Muscle of leg (tissue), 11 donors: ENCODE results near the gene SLC35G6. TPM values are rescaled to one million over a fixed set of nuclear protein-coding genes. Genes with fewer than 3 reads are reported as not detected.
"Not testable (repeated sequence)": the region's sequence is repeated elsewhere in the genome, so short reads cannot be mapped to it uniquely, and the experiment has no call there.

Experiments used
- DNase-seq: peaks from one replicate; pipeline ENCODE4 v3.0.0; 2013
- H3K27ac ChIP-seq: one replicate; pipeline ENCODE4 v1.5.1; 2013; ENCODE audit warnings: mild to moderate bottlenecking, low read length, control low read depth
- H3K27me3 ChIP-seq: one replicate; pipeline ENCODE4 v1.6.1; 2013; ENCODE audit warnings: low read length; ENCODE audit not compliant: control insufficient read depth, insufficient read depth
- H3K36me3 ChIP-seq: one replicate; pipeline ENCODE4 v1.6.1; 2013; ENCODE audit warnings: low read length; ENCODE audit not compliant: control insufficient read depth, insufficient read depth
- H3K4me1 ChIP-seq: one replicate; pipeline ENCODE4 v1.6.1; 2013; ENCODE audit warnings: low read length; ENCODE audit not compliant: control insufficient read depth, insufficient read depth
- H3K4me3 ChIP-seq: one replicate; pipeline ENCODE4 v1.5.1; 2013; ENCODE audit warnings: low read length, control low read depth
- H3K9me3 ChIP-seq: replicated peaks from 2 replicates; pipeline ENCODE4 v1.6.1; 2013; ENCODE audit warnings: low read depth, low read length; ENCODE audit not compliant: control insufficient read depth
- WGBS: methylation state at CpG from one replicate; pipeline ENCODE4 v1.1.5; 2013; ENCODE audit warnings: missing lambda C conversion rate; ENCODE audit not compliant: insufficient coverage; 5-methylcytosine and 5-hydroxymethylcytosine counted together
- polyA plus RNA-seq, 8 donors: library from polyadenylated mRNA; unstranded; fragments of 120-200 nt; gene quantifications; one replicate each; pipeline versions ENCODE4 v1.2.1 to v1.2.3, GENCODE V29; 2013; ENCODE audit warnings: inconsistent platforms in 1 of 8, low replicate concordance in 1 of 8; ENCODE audit not compliant: insufficient read length in 8 of 8, insufficient read depth in 1 of 8
- total RNA-seq: library from RNA; stranded (reverse); fragments of 120-200 nt; gene quantifications from one replicate; pipeline ENCODE4 v1.2.4, GENCODE V29; 2013

SLC35G6 gene
- total and polyA plus RNA-seq, 9 donors = 0.09 to 0.27 (median 0.18) TPM; not detected in 3

- H3K36me3 ChIP-seq = peaks cover 4% of the 10 kb centered on the region
- H3K4me3 ChIP-seq = peak overlapping the region; percentile 79
- peak; percentile 69 for DNase-seq
- H3K9me3 ChIP-seq = no peaks in the 10 kb centered on the region
- 17% methylated on average over 39 of the region's 40 CpGs for WGBS
- H3K27ac ChIP-seq = peak overlapping the region; percentile 93
- no peaks in the 10 kb centered on the region for H3K27me3 ChIP-seq
- H3K4me1 ChIP-seq = peaks cover 76% of the 10 kb centered on the region
These were observed 2.7 kb upstream of the SLC35G6 start for GRCh38 chr17:7478276-7479212.

DNA sequence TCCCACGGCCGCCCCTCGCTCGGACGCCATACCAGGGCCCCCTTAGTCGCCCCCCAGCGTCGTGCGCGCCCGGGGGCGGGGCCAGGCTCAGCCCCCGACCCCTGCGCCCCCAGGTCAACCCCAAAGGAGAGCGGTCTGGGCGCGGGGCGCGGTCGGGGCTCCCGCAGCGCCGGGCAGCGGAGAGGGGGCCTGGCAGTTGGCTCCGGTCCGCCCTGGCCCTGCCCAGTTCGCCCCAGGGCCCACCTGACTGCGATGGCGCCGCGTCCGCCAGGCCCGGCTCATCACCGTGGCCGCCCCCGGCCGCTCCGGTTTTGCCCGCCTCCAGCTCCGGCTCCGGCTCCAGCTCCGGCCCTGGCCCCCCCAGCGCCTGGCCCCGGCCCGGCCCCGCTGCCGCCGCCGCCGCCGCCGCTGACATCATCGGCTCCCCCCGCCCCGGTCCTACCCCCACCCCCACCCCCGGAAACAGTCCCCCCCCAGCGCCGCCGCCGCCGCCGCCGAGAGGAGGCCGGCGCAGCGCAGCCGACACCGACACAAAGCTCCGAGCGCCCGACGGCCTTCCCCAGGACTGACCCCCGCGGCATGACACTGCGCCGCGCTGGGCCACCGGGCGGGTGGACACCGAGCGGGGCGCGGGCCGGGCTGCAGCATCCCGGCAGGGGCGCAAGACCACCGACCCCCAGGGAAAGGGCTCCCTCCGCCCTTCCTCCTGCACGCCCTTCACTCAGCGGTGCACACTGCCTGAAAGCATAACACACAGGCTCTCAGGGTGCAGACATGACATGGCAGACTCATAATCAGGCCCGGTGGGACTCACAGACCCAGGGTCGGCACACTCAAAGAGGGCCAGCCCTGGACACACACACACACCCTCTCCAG, 1.8 kb upstream of the SLC35G6 start, which contains the start of gene ZBTB4:
ZBTB4 (minus strand) TSS at position 419 of the 876 bp plus-strand sequence. CDS start 12,830 bp downstream, outside the sequence.
- Histone ChIP-seq H3K4me1 (peaks cover 77% of the 10 kb centered on the region), H3K27me3 (no peaks in the 10 kb centered on the region), H3K36me3 (no peaks in the 10 kb centered on the region), H3K9me3 (no peaks in the 10 kb centered on the region), H3K4me3 (peak within 1 kb of the TSS; percentile 79), H3K27ac (peak within 1 kb of the TSS; percentile 96)
- DNase-seq = peak; percentile 74
- 0% methylated on average over 74 of the region's 92 CpGs for WGBS

GRCh38 chr17:7480089-7480384, 1.2 kb upstream of the SLC35G6 start:
- H3K27me3 ChIP-seq = no peaks in the 10 kb centered on the region
- 5% methylated on average over 7 of the region's 8 CpGs for WGBS
- peak; percentile 62 for DNase-seq

GRCh38 chr17:7481842-7482741, 846 bp downstream of the SLC35G6 start:
- Histone ChIP-seq H3K4me1 (peaks cover 68% of the 10 kb centered on the region), H3K27ac (peak overlapping the region; percentile 100)
- H3K36me3 ChIP-seq, H3K27me3 ChIP-seq, H3K9me3 ChIP-seq, H3K4me3 ChIP-seq: not testable (repeated sequence)
- 93% methylated on average over 17 of the region's 31 CpGs for WGBS
- peak; percentile 10 for DNase-seq

More at GRCh38 chr17:7480089-7480384, 1.2 kb upstream of the SLC35G6 start:
- no peaks in the 10 kb centered on the region for H3K36me3 ChIP-seq
- H3K4me1 ChIP-seq = peaks cover 77% of the 10 kb centered on the region
- no peaks in the 10 kb centered on the region for H3K9me3 ChIP-seq
- peak overlapping the region; percentile 71 for H3K4me3 ChIP-seq
- peak overlapping the region; percentile 96 for H3K27ac ChIP-seq

DNA sequence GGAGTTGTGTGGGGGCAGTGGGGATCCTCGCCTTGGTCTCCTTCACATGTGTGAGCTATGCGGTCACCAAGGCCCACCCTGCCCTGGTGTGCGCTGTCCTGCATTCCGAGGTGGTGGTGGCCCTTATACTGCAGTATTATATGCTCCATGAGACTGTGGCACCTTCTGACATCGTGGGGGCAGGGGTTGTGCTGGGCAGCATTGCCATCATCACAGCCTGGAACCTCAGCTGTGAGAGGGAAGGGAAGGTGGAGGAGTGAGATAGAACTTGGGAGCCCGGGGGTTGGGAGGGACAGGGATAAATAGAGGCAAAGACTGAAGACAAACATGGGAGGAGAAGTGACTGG, 1.5 kb downstream of the SLC35G6 start:
- H3K4me3 ChIP-seq = peak overlapping the region; percentile 88
- peaks cover 66% of the 10 kb centered on the region for H3K4me1 ChIP-seq
- H3K27me3 ChIP-seq, H3K36me3 ChIP-seq, DNase-seq, H3K9me3 ChIP-seq: not testable (repeated sequence)
- peak overlapping the region; percentile 100 for H3K27ac ChIP-seq
- 84% methylated on average over 2 of the region's 6 CpGs for WGBS

- WGBS = 1% methylated on average over 20 of the region's 38 CpGs
- Histone ChIP-seq H3K36me3 (peaks cover 4% of the 10 kb centered on the region), H3K4me1 (peaks cover 58% of the 10 kb centered on the region), H3K4me3 (peak overlapping the region; percentile 88), H3K27ac (peak overlapping the region; percentile 100), H3K9me3 (no peaks in the 10 kb centered on the region), H3K27me3 (no peaks in the 10 kb centered on the region)
- peak; percentile 97 for DNase-seq
These were observed 2.2 kb downstream of the SLC35G6 start for GRCh38 chr17:7483255-7484066.

DNA sequence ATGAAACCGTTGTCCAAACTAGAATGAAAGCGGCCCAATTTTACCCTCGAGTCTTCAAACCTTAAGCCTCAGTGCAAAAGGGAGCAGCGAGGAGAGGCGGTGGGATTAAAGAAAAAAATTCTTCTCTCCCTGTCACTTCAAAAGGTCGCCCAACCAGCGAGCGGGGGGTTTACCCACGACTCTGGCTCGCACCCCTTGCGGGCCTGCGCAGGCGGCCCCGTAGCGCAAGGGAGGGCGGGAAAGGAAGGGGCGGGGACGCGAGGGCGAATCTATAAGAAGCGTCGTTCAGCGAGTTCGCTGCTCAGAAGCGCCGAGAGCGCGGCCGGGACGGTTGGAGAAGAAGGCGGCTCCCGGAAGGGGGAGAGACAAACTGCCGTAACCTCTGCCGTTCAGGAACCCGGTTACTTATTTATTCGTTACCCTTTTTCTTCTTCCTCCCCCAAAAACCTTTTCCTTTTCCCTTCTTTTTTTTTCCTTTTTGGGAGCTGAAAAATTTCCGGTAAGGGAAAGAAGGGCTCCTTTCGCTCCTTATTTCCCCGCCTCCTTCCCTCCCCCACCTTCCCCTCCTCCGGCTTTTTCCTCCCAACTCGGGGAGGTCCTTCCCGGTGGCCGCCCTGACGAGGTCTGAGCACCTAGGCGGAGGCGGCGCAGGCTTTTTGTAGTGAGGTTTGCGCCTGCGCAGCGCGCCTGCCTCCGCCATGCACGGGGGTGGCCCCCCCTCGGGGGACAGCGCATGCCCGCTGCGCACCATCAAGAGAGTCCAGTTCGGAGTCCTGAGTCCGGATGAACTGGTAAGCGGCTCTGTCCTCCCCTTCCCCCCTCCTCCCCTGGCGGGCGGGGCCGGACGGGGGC, 3.0 kb downstream of the SLC35G6 start, which contains the start of gene POLR2A:
POLR2A (plus strand) TSS at position 300 of the 852 bp plus-strand sequence.
- H3K36me3 ChIP-seq = peaks cover 4% of the 10 kb centered on the region
- H3K27ac ChIP-seq = peak within 1 kb of the TSS; percentile 100
- H3K27me3 ChIP-seq = no peaks in the 10 kb centered on the region
- DNase-seq = peak; percentile 99
- peak within 1 kb of the TSS; percentile 88 for H3K4me3 ChIP-seq
- H3K9me3 ChIP-seq = no peaks in the 10 kb centered on the region
- WGBS = under 1% methylated on average over 46 of the region's 64 CpGs
- H3K4me1 ChIP-seq = peaks cover 55% of the 10 kb centered on the region

DNA sequence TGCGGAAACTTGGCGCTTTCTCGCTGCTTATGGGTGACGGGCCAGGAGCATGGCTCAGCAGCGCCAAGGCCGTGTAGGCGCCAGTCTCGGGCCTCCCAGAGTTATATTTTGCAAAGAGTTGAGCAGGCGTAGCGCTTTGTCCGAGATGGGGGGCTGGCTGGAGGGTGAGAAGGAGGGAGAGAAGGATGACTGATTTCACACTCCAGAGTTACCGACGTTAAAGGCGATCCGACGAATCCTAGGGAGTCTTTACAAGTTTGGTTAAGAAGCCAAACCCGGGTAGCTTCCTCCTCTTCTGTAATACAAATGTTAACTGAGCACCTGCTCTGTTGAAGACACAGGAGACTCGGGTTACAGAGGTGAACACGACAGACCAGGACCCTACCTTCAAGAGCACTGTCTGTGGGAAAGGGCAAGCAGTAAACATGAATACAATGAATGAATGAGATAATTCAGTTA, 3.7 kb downstream of the SLC35G6 start:
- Histone ChIP-seq H3K9me3 (no peaks in the 10 kb centered on the region), H3K36me3 (peaks cover 4% of the 10 kb centered on the region), H3K27ac (peak overlapping the region; percentile 100), H3K27me3 (no peaks in the 10 kb centered on the region), H3K4me1 (peaks cover 53% of the 10 kb centered on the region), H3K4me3 (peak overlapping the region; percentile 88)
- WGBS = 0% methylated on average over 10 of the region's 19 CpGs
- no peak for DNase-seq
